Stimulated activated CD8-positive, alpha-beta memory T cell treated with anti-CD3 and anti-CD28 coated beads, Interleukin-4, amount 100 ng/mL, for 1 hour (primary cell): Measurements from ENCODE around the gene OGN.

Experiments
- DNase-seq, 2 donors: peaks; one replicate each; pipeline ENCODE4 v3.0.0-alpha.2; 2020; ENCODE audit warnings: low read depth in 2 of 2, low spot score in 1 of 2

OGN gene

GRCh38 chr9:92405818-92406217, 1.4 kb upstream of the OGN start:
- no peak for DNase-seq

GRCh38 chr9:92402826-92403745, 1.3 kb downstream of the OGN start:
- DNase-seq, result no peak

DNA sequence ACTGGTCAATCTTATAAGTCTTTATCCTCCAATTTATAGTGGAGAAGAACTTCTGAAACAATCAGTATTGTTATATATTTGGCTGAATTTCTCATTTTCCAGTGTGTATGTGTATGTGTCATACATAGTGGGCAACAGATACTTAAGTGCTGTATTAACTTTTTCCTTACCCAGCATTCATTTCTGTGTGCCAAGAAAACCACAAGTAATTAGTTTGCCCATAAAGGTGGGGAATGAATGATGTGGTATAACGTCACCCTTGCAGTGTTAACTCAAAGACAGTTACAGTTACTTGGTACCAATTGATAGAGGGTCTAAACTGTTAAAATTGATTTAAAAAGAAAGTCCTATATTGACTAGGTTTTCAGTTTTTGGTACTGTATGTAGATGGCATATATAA, 2.0 kb downstream of the OGN start:
- DNase-seq, result no peak

- DNase-seq, result no peak
Measured at GRCh38 chr9:92397853-92398252, 6.5 kb downstream of the OGN start.

DNA sequence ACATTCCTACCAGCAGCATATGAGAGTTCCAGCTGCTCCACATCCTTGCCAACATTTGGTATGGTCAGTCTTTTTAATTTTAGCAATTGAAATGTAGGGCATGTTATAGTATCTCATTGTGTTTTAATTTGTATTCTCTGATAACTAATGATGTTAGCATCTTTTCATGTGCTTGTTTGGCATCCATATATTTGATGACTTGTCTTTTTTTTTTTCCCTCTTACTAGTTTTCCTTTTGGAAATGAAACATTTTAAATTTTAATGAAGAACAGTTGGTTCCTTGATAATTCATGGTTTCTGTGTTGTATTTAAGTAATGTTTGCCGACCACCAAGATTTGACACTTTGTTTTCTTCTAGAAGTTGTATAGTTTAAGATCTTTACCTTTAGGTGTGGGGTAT, 8.8 kb downstream of the OGN start:
- no peak for DNase-seq

- DNase-seq, result no peak
Measured at GRCh38 chr9:92393686-92394085, 10.7 kb downstream of the OGN start.

DNA sequence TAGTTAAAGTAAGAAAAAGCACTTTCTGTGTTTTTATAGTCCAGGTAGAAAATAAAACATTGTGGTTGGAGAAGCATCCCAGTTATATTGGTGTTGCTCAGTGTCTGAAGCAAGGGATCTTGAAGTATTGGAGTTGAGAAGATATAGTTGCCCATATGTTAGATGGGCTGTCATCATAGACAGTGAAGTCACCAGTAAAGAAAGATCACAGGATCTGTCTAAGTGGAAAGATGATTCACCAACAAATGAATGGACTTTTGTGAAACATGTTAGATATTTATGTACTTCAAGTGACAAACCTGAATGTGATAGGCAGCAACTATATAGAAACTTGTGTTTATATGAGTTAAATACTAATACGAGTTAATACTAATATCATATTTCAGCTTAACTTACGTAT, 11.7 kb downstream of the OGN start:
- DNase-seq, result no peak

GRCh38 chr9:92385953-92386352, 18.4 kb downstream of the OGN start:
- no peak for DNase-seq

DNA sequence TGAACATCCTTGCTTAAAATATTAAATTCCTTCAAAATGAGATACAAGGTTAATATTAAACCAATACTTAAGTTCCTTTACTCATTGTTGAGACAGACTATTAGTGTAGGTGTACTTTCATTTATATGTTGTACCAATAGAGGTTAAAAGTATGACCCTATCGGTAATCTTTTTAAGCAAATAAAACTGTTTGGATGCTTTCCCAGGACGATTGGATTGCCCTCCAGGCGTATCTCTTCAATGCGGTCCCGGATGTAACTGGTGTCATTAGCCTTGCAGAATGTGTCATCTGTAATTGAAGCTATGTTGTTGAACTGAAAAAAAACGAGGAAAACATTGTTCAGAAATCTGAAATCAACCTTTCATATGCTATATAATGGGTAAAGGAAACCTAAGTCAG, 18.9 kb downstream of the OGN start:
- DNase-seq, result no peak

DNA sequence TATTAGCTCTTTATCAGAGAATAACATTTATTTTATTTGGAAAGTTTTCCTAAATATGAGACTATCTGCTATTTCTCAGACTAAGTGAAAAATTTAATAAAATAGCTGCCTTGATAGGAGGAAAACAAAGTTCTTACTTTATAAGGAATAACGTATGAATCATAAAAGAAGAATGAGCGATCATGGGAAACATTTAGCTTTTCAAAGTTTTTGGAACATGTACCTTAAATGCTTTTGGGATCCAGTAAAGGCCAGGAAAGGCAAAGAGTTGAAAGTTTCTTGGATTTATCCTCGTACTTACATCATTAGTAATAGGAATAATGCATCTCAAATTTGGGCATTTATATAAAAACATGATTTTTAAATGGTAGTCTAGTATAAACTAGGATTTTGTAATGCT, 19.4 kb downstream of the OGN start:
- DNase-seq, result no peak

DNA sequence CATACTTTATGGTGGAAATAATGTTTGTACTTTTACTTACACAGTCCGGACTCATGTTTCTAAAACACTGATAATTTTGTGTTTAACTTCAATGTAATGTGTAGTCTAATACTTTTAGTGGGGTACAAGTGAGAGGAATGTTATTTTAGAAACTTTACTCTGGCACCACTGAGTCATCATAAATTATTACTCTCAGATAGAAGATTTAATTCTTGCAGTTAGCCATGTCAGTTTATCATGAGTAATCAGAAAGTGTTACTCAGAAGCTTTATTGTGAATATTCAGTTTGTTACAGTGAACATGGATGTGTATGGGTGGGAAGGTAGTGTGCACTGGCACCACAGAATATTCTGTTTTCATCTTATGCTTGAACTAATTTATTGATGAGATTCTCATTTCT, 20.0 kb downstream of the OGN start:
- DNase-seq, result no peak

DNA sequence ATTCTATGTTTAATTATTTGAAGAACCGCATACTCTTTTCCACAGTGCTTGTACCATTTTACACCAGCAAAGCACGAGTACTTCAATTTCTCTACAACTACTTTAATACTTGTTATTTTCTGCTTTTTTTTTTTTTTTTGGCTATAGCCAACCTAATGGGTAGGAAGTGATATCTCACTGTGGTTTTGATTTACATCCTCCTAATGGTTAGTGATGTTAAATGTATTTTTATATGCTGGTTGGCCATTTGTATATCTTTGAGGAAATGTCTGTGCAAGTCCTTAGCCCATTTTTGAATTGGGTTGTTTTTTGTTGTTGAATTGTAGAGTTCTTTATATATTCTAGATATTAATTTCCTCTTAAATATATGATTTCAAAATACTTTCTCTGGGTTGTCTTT, 22.6 kb downstream of the OGN start:
- no peak for DNase-seq

GRCh38 chr9:92380603-92381002, 23.8 kb downstream of the OGN start:
- no peak for DNase-seq

DNA sequence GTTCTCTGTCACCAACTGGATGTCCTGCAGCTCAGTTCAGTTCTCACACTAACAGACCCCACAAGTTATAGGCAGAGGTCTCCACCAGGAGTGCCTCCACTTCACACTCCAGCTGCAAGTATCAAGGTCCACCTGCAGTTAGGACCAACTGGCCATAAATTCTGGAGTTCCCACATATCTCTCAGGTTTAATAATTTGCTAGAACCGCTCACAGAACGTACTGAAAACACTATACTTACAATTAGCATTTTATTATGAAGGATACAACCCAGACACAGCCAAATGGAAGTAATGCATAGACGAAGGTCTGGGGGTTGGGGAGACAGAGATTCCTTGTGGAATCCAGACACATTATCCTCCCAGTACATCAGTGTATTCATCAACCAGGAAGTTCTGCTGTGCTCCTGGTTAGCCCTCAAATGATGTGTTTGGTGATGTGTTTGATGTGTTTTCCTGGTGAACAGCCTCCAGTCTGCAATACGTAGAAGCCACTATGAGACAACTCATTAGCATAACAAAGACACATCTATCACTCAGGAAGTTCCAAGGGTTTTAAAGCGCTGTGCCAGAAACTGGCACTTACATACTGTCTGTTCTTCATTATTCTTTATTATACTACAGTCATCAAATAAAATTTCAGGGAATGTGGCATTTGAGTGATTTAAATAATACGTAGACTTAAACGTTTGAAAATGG, 25.4 kb downstream of the OGN start:
- no peak for DNase-seq

DNA sequence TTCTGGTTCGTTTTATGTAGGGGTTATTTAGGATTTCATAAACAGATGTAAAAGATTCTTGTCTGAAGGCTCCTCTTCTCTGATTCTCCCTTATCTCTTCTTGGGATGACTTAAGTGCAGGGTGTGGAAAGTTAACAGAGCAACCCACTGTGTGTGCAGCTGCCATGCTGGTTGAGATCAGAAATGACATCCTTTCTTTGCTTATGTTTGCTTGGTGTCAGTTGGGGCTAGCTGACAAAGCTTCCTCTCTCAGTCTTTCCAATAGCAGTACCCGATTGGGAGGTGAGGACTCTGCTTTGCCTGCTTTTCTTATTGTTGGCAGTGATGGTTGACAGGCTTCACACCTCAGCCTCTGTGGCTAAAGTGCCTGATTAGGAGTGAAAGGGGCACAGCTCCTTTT, 26.5 kb downstream of the OGN start:
- no peak for DNase-seq

DNA sequence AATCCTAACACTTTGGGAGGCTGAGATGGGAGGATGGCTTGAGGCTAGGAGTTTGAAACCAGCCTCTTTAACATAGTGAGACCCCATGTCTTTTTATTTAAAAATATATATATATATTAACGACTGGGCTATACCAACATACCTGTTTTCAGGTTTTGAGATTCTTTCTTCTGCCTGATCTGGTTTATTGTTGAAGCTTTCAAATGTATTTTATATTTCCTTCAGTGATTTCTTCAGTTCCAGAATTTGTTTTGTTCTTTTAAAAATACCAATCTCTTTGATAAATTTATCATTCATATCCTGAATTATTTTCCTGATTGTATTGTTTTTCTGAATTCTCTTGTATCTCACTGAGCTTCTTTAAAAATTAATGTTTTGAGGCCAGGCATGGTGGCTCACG, 31.2 kb downstream of the OGN start:
- no peak for DNase-seq

GRCh38 chr9:92369075-92369474, 35.3 kb downstream of the OGN start:
- DNase-seq, result no peak

- DNase-seq, result no peak
Measured at GRCh38 chr9:92360083-92360482, 44.3 kb downstream of the OGN start.

DNA sequence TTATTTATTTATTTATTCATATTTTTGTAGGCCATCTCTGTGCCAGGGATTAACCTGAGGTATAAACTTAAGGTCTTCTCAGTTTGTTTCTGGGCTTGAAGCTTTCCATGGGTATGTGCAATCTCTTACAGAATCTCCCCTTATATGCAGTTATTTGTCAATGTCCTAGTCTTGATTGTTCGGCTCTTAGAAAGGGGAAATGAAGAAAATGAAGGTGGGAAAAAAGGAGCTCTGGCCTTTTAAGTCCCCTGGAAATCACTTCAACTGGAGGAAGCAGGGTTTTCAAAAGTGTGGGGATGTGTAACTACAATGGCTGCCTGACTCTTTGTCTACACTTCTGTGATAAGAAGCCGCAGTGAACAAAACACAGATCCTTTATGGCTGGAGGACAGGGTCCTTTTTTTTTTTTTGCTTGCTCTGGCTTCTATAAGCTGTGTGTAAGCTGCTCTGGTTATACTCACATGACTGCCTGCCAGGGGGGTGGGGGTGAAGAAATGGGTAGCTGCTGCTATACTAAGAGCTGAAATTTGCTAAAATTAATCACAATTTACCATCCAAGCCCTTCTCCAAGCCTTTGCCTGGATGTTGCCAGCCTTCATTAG, 44.9 kb downstream of the OGN start:
- DNase-seq, result no peak

DNA sequence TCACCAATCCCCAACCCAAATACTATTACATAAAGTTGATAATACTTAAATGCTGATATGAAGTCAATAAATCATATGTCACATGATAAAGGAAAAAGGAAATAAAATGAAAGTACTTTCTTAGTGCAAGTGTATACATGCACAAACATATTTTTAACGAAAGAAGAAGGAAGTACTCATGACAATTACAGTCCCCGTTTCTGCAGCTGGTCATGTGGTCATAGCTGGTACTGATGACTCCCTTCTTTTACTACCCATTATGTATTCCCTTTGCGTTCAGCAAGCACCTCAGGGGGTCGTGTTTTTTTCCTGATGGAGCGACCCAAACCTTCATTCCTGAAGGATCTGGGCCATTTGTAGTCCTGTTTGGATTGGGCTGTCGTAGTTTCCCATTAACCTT, 51.3 kb downstream of the OGN start:
- no peak for DNase-seq

- DNase-seq, result no peak
Measured at GRCh38 chr9:92350740-92351133, 53.6 kb downstream of the OGN start.
